ENCODE data around the gene PTPRN2.
A peak's percentile ranks its signal among the peaks of the same experiment; 100 is the strongest.
"Not testable (repeated sequence)": the region's sequence is repeated elsewhere in the genome, so short reads cannot be mapped to it uniquely, and the experiment has no call there.

The PTPRN2 gene

GRCh38 chr7:158587162-158588084 lies at the start of gene PTPRN2:
Gene PTPRN2, minus strand, starts transcription at chr7:158587823.
- DNase-seq (ENCODE audit: low spot score): peak; percentile 94

GRCh38 chr7:158633055-158633956 lies 45.7 kb upstream of the PTPRN2 start:
- DNase-seq (ENCODE audit: low spot score): no peak

- no peak for DNase-seq (ENCODE audit: low spot score)
Measured at GRCh38 chr7:158631574-158632195, 44.1 kb upstream of the PTPRN2 start.

- not testable (repeated sequence) for DNase-seq (ENCODE audit: low spot score)
Measured at GRCh38 chr7:158626289-158626688, 38.7 kb upstream of the PTPRN2 start.

GRCh38 chr7:158623241-158623640 lies 35.6 kb upstream of the PTPRN2 start:
- no peak for DNase-seq (ENCODE audit: low spot score)

- DNase-seq (ENCODE audit: low spot score): no peak
Measured at GRCh38 chr7:158620839-158621441, 33.3 kb upstream of the PTPRN2 start.

- DNase-seq (ENCODE audit: low spot score): no peak
Measured at GRCh38 chr7:158620418-158620817, 32.8 kb upstream of the PTPRN2 start.

GRCh38 chr7:158618745-158619140 lies 31.1 kb upstream of the PTPRN2 start:
- DNase-seq (ENCODE audit: low spot score): no peak

- DNase-seq (ENCODE audit: low spot score): peak; percentile 47
Measured at GRCh38 chr7:158617737-158618128, 30.1 kb upstream of the PTPRN2 start.

- DNase-seq (ENCODE audit: low spot score): no peak
Measured at GRCh38 chr7:158616050-158616449, 28.4 kb upstream of the PTPRN2 start.

GRCh38 chr7:158614700-158615099 lies 27.1 kb upstream of the PTPRN2 start:
- DNase-seq (ENCODE audit: low spot score): no peak

- no peak for DNase-seq (ENCODE audit: low spot score)
Measured at GRCh38 chr7:158613481-158613880, 25.9 kb upstream of the PTPRN2 start.

- no peak for DNase-seq (ENCODE audit: low spot score)
Measured at GRCh38 chr7:158612546-158612945, 24.9 kb upstream of the PTPRN2 start.

GRCh38 chr7:158611541-158611940 lies 23.9 kb upstream of the PTPRN2 start:
- DNase-seq (ENCODE audit: low spot score): no peak

- DNase-seq (ENCODE audit: low spot score): no peak
Measured at GRCh38 chr7:158609313-158609974, 21.8 kb upstream of the PTPRN2 start.

- no peak for DNase-seq (ENCODE audit: low spot score)
Measured at GRCh38 chr7:158607563-158607962, 19.9 kb upstream of the PTPRN2 start.

- DNase-seq (ENCODE audit: low spot score): no peak
Measured at GRCh38 chr7:158606671-158607424, 19.2 kb upstream of the PTPRN2 start.

- no peak for DNase-seq (ENCODE audit: low spot score)
Measured at GRCh38 chr7:158606129-158606528, 18.5 kb upstream of the PTPRN2 start.

- no peak for DNase-seq (ENCODE audit: low spot score)
Measured at GRCh38 chr7:158603773-158604755, 16.4 kb upstream of the PTPRN2 start.
